ENCODE data around the gene STT3A. TPM values are rescaled to one million over a fixed set of nuclear protein-coding genes. Genes with fewer than 3 reads are reported as not detected.

STT3A gene
- total and polyA plus RNA-seq, 2 donors (not counting 3 experiments of a cell fraction or from before 2014, with no cell fraction given): 236 to 362 TPM

DNA sequence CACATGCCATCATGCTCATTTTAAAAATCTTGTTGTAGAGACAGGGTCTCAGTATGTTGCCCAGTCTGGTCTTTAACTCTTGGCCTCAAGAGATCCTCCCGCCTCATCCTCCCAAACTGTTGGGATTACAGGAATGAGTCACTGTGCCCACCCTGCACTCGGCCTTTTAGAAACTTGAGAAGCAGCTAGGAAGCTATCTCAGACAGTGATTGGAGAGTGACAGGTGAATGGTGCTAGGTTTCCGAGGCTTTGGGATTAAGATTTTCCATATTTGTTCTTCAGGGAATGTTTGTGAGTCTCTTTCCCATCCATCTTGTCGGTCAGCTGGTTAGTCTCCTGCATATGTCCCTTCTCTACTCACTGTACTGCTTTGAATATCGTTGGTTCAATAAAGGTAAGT, 12.8 kb upstream of the STT3A start:
- no peak overlapping the region for H3K4me3 ChIP-seq (replicated peaks in 1 of 3; ENCODE audit: insufficient read depth in 1 of 3, low read depth in 1 of 3, low read length in 3 of 3)
- H2AFZ ChIP-seq (ENCODE audit: low read depth, low read length): no peak overlapping the region
- BruUV-seq (replicated peaks): no TSS peak
- no peaks in the 10 kb centered on the region for H4K20me1 ChIP-seq (replicated peaks; ENCODE audit: control insufficient read depth, extremely low read depth, insufficient read depth, low read length)
- H3K79me2 ChIP-seq (ENCODE audit: control insufficient read depth, insufficient read depth, low read length): no peaks in the 10 kb centered on the region
- no peaks in the 10 kb centered on the region for H3K27me3 ChIP-seq (ENCODE audit: control insufficient read depth in 2 of 2, insufficient read depth in 2 of 2, low read length in 2 of 2)
- no peaks in the 10 kb centered on the region for H3K9me1 ChIP-seq (replicated peaks; ENCODE audit: control insufficient read depth, extremely low read depth, insufficient read depth, low read length)
- H3K27ac ChIP-seq (ENCODE audit: insufficient read depth, low read depth, low read length): no peak overlapping the region
- no peak for FAIRE-seq
- no peak overlapping the region for H3K9ac ChIP-seq (replicated peaks; ENCODE audit: extremely low read depth, insufficient read depth, low read length)
- TF ChIP-seq MYC (IDR thresholded peaks at IDR 0.05; ENCODE audit: low read depth, low read length) (no peak), MAX (IDR thresholded peaks at IDR 0.05; ENCODE audit: insufficient read depth, insufficient read length) (no peak), GATA2 (IDR thresholded peaks at IDR 0.05; ENCODE audit: insufficient read depth, insufficient read length, low read depth, low read length) (no peak), EZH2 (IDR thresholded peaks at IDR 0.05; ENCODE audit: borderline replicate concordance, low read depth, low read length, severe bottlenecking) (no peak), FOS (IDR thresholded peaks at IDR 0.05; ENCODE audit: borderline replicate concordance, insufficient read depth, low read length) (no peak), POLR2A (IDR thresholded peaks at IDR 0.05; ENCODE audit: low read depth, low read length) (no peak), POLR2AphosphoS5 (IDR thresholded peaks at IDR 0.05; ENCODE audit: insufficient read depth, low read depth, low read length) (no peak), JUN (IDR thresholded peaks at IDR 0.05; ENCODE audit: borderline replicate concordance, insufficient read depth, insufficient read length, low read depth) (no peak)
- TF ChIP-seq, protein P1, sequence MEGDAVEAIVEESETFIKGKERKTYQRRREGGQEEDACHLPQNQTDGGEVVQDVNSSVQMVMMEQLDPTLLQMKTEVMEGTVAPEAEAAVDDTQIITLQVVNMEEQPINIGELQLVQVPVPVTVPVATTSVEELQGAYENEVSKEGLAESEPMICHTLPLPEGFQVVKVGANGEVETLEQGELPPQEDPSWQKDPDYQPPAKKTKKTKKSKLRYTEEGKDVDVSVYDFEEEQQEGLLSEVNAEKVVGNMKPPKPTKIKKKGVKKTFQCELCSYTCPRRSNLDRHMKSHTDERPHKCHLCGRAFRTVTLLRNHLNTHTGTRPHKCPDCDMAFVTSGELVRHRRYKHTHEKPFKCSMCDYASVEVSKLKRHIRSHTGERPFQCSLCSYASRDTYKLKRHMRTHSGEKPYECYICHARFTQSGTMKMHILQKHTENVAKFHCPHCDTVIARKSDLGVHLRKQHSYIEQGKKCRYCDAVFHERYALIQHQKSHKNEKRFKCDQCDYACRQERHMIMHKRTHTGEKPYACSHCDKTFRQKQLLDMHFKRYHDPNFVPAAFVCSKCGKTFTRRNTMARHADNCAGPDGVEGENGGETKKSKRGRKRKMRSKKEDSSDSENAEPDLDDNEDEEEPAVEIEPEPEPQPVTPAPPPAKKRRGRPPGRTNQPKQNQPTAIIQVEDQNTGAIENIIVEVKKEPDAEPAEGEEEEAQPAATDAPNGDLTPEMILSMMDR (IDR thresholded peaks at IDR 0.05; ENCODE audit: extremely low read depth in 1 of 2, insufficient read depth in 1 of 2, low read depth in 1 of 2, low read length in 2 of 2): no peak
- ChIA-PET POLR2A (no interaction called here), CTCF (interaction anchor here (1.2 kb wide), 1 partner anchor 10 kb away, joined by 4 read pairs; the partner anchor contains the start of gene EI24)
- H3K9me3 ChIP-seq (replicated peaks; ENCODE audit: control insufficient read depth, insufficient read depth, low read length): no peaks in the 10 kb centered on the region
- dilution Hi-C loops (cut with MboI; ENCODE audit: extremely low pct_ligation_motif_present, low sequenced_read_pairs): no loop called here
- no peak overlapping the region for H3K4me2 ChIP-seq (ENCODE audit: insufficient read depth, low read length)
- H3K4me1 ChIP-seq (ENCODE audit: control insufficient read depth, extremely low read depth, insufficient read depth, low read length): no peaks in the 10 kb centered on the region
- intact Hi-C loops (cut with micrococcal nuclease): loop anchor here (2.0 kb wide), 1 partner anchor 71 kb away; no protein-coding TSS in a partner anchor
- H3K36me3 ChIP-seq (ENCODE audit: control insufficient read depth in 2 of 2, extremely low read depth in 1 of 2, insufficient read depth in 2 of 2, low read length in 2 of 2): peaks cover 30 to 35% of the 10 kb centered on the region in 2 experiments
- no peak for DNase-seq (ENCODE audit: low read depth, low spot score)

All from endothelial cell of umbilical vein (primary cell).